ENCODE data around the gene CFAP299. TPM values are rescaled to one million over a fixed set of nuclear protein-coding genes. Genes with fewer than 3 reads are reported as not detected.
"Not testable (repeated sequence)": the region's sequence is repeated elsewhere in the genome, so short reads cannot be mapped to it uniquely, and the experiment has no call there.

CFAP299 gene
- total RNA-seq, 4 donors from 2014 or later: not detected

DNA sequence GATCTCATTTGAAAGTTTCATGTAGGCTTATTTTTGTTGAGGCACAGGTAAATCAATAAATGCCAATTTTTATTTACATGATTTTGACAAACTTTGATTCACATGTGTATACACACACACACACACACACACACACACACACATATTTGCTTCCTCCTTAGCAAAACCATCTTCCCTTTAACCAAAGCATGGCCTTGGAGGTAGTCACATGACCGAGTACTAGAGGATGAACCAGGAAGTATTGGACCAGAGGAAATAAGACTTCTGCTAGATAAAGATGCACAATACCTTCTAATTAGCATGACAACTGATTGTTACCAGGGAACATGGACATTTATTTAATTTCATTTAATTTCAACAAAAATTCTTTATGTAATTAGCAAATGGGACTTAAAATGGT lies 23.4 kb upstream of the CFAP299 start:
- TF ChIP-seq, protein P1, sequence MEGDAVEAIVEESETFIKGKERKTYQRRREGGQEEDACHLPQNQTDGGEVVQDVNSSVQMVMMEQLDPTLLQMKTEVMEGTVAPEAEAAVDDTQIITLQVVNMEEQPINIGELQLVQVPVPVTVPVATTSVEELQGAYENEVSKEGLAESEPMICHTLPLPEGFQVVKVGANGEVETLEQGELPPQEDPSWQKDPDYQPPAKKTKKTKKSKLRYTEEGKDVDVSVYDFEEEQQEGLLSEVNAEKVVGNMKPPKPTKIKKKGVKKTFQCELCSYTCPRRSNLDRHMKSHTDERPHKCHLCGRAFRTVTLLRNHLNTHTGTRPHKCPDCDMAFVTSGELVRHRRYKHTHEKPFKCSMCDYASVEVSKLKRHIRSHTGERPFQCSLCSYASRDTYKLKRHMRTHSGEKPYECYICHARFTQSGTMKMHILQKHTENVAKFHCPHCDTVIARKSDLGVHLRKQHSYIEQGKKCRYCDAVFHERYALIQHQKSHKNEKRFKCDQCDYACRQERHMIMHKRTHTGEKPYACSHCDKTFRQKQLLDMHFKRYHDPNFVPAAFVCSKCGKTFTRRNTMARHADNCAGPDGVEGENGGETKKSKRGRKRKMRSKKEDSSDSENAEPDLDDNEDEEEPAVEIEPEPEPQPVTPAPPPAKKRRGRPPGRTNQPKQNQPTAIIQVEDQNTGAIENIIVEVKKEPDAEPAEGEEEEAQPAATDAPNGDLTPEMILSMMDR (IDR thresholded peaks at IDR 0.05): no peak
- TF ChIP-seq POLR2A (IDR thresholded peaks at IDR 0.05) (no peak), EP300 (IDR thresholded peaks at IDR 0.05) (no peak), POLR2AphosphoS5 (IDR thresholded peaks at IDR 0.05) (no peak)
- H3K36me3 ChIP-seq: no peaks in the 10 kb centered on the region
- H3K4me1 ChIP-seq: peaks cover 7% of the 10 kb centered on the region
- H3K9me3 ChIP-seq: no peaks in the 10 kb centered on the region
- H3K4me3 ChIP-seq: no peak overlapping the region
- peaks cover 41% of the 10 kb centered on the region for H3K27me3 ChIP-seq
- H3K27ac ChIP-seq: no peak overlapping the region
- 74% methylated on average over 1 of the region's 1 CpG for WGBS
- DNase-seq (ENCODE audit: low spot score in 2 of 2): no peak

DNA sequence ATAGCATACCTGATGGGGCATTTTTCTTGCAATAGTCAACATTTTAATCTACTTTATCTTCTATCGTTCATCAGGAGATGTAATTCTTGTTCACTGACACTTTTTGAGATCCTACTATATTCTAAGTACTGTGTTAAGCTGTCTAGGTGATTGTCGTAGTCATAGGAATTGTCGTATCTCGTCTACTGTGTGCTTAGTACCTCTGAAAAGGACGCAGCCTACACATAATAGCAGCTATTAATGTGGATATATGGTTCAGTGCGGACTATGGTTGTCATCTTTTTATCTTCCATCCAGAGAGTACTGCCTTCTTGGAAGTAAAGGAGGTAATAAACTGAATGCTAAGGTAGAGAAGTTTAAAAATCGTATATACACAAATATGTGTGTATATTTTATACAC lies 21.9 kb upstream of the CFAP299 start:
- H3K4me1 ChIP-seq: no peaks in the 10 kb centered on the region
- TF ChIP-seq POLR2A (IDR thresholded peaks at IDR 0.05) (no peak), POLR2AphosphoS5 (IDR thresholded peaks at IDR 0.05) (no peak), EP300 (IDR thresholded peaks at IDR 0.05) (no peak)
- TF ChIP-seq, protein P1 (IDR thresholded peaks at IDR 0.05): no peak
- H3K27me3 ChIP-seq: peaks cover 38% of the 10 kb centered on the region
- no peak overlapping the region for H3K27ac ChIP-seq
- 86% methylated on average over 7 of the region's 7 CpGs for WGBS
- no peaks in the 10 kb centered on the region for H3K9me3 ChIP-seq
- no peak for DNase-seq (ENCODE audit: low spot score in 2 of 2)
- no peak overlapping the region for H3K4me3 ChIP-seq
- no peaks in the 10 kb centered on the region for H3K36me3 ChIP-seq

DNA sequence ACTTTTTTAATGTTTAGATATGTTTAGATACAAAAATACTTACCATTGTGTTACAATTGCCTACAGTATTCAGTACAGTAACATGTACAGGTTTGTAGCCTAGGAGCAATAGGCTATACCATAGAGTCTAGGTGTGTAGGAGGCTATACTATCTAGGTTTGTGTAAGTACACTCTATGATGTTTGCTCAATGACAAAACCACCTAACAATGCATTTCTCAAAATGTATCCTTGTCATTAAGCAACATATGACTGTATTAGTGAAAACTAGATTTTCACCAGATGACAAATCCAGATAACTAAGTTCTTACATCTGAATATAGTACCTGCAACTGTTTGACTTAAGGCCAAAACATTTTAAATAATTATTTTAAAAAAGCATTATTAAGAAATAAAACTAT lies 19.7 kb upstream of the CFAP299 start:
- H3K27me3 ChIP-seq: peaks cover 31% of the 10 kb centered on the region
- not testable (repeated sequence) for DNase-seq (ENCODE audit: low spot score in 2 of 2)

DNA sequence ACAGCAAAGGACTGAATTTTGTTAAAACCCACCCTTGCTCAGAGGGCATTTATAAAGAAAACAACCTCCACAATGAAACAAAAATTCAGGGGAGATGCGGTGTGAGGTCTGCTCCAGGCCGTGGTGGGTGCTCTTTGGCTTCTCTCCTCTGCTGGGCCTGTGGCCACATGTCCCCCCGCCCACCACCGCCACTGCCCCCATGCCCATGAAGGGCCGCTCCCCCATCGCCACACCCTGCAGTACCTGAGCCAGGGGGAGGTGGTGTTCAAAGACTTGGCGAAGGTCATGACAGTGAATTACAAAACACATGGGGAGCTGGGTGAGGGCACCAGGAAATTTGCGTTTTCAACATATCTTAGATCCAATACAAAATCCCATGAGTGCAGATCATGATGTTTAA lies 14.2 kb upstream of the CFAP299 start:
- Histone ChIP-seq H3K9me3 (no peaks in the 10 kb centered on the region), H3K27me3 (peaks cover 9% of the 10 kb centered on the region), H3K27ac (no peak overlapping the region), H3K4me1 (no peaks in the 10 kb centered on the region), H3K4me3 (no peak overlapping the region), H3K36me3 (no peaks in the 10 kb centered on the region)
- TF ChIP-seq, protein P1 (IDR thresholded peaks at IDR 0.05): no peak
- TF ChIP-seq POLR2A (IDR thresholded peaks at IDR 0.05) (no peak), POLR2AphosphoS5 (IDR thresholded peaks at IDR 0.05) (no peak), EP300 (IDR thresholded peaks at IDR 0.05) (no peak)
- 86% methylated on average over 8 of the region's 8 CpGs for WGBS
- DNase-seq (ENCODE audit: low spot score in 2 of 2): no peak

More for the DNA sequence above, 19.7 kb upstream of the CFAP299 start:
- H3K4me1 ChIP-seq, H3K36me3 ChIP-seq, H3K9me3 ChIP-seq, H3K4me3 ChIP-seq, H3K27ac ChIP-seq: not testable (repeated sequence)

DNA sequence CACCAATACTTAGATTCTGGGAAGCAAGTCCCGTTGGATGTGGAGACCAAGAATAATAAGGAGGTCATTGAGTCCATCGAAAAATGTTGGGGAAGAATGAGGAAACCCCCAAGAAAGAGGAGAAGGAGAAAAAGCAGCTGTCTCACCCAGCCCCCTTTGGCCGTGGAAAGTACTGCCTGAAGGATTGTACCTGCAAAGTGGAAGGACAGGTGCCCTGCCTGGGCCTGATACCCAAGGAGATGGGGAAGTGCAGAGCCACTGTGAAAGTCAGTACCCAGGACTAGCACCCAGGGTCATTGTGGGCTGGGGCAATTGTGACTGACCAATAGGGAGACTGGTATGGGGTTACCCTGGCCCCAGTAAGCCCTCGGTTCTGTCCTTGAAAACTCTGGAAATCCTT lies 13.8 kb upstream of the CFAP299 start:
- Histone ChIP-seq H3K27ac (no peak overlapping the region), H3K27me3 (peaks cover 9% of the 10 kb centered on the region), H3K4me1 (no peaks in the 10 kb centered on the region), H3K4me3 (no peak overlapping the region), H3K9me3 (no peaks in the 10 kb centered on the region), H3K36me3 (no peaks in the 10 kb centered on the region)
- WGBS: 83% methylated on average over 4 of the region's 4 CpGs
- DNase-seq (ENCODE audit: low spot score in 2 of 2): no peak
- TF ChIP-seq POLR2A (IDR thresholded peaks at IDR 0.05): no peak

DNA sequence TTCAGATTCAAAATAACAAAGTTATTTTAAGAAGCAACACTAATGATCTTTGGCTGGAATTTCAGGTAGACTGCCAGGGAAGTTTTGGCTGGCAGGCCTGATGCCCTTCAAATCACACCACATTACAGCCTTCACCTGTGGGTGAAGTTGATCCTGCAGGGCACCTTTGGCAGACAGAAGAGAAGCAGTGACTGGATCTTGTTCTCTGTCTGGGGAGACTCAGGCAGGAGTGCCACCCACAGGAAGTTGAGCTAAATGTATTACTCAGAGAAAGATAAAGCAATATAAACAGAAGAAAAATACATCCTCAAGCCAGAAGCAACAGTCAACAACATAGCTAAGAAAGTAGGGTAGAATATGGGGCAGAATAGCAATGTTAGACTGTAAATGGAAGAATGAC lies 12.8 kb upstream of the CFAP299 start:
- no peak overlapping the region for H3K27ac ChIP-seq
- TF ChIP-seq, protein P1 (IDR thresholded peaks at IDR 0.05): no peak
- TF ChIP-seq POLR2AphosphoS5 (IDR thresholded peaks at IDR 0.05) (no peak), EP300 (IDR thresholded peaks at IDR 0.05) (no peak), POLR2A (IDR thresholded peaks at IDR 0.05) (no peak)
- H3K4me1 ChIP-seq: no peaks in the 10 kb centered on the region
- no peaks in the 10 kb centered on the region for H3K36me3 ChIP-seq
- H3K27me3 ChIP-seq: peaks cover 5% of the 10 kb centered on the region
- no peaks in the 10 kb centered on the region for H3K9me3 ChIP-seq
- no peak for DNase-seq (ENCODE audit: low spot score in 2 of 2)
- H3K4me3 ChIP-seq: no peak overlapping the region
